Fibroblast of lung (primary cell): ENCODE measurements around the gene TSHR.

Experiments
- CTCF ChIP-seq, 2 donors: IDR thresholded peaks in 1 of 2; conservative IDR thresholded peaks in 1 of 2; 1 replicate in 1 of 2; 2 replicates in 1 of 2; pipeline ENCODE4 v1.5.1; 2011 to 2012; ENCODE audit warnings: low read length in 2 of 2, control low read depth in 1 of 2, inconsistent platforms in 1 of 2, low read depth in 1 of 2, mild to moderate bottlenecking in 1 of 2
- EZH2 ChIP-seq: IDR thresholded peaks from 2 replicates; pipeline ENCODE4 v1.5.1; 2012; ENCODE audit warnings: low read length, control low read depth, mild to moderate bottlenecking; ENCODE audit errors: missing control alignments

- TF ChIP-seq CTCF (conservative IDR thresholded peaks at IDR 0.05 in 1 of 2, IDR thresholded peaks at IDR 0.05 in 1 of 2; ENCODE audit: low read depth in 1 of 2, low read length in 2 of 2) (no peak), EZH2 (no peak)
These were observed 100.5 kb downstream of the TSHR start for GRCh38 chr14:81055971-81056370.
